ENCODE data around the gene MAP3K14. TPM values are rescaled to one million over a fixed set of nuclear protein-coding genes. Genes with fewer than 3 reads are reported as not detected.

Gene MAP3K14
- total RNA-seq, 4 donors from 2014 or later = 4.1 to 21.7 (median 6.2) TPM

- DNase-seq = peak; percentile 43 to 58
- Histone ChIP-seq H3K9me3 (no peaks in the 10 kb centered on the region), H3K27me3 (no peaks in the 10 kb centered on the region), H3K4me3 (replicated peaks in 1 of 3) (no peak overlapping the region), H3K27ac (peak overlapping the region in 1 of 3 donors; percentile 6), H3K36me3 (no peaks in the 10 kb centered on the region), H3K4me1 (peaks cover 0 to 23% of the 10 kb centered on the region in 2 donors)
- intact Hi-C loops (cut with DNase I) = no loop called here
- no peak for TF ChIP-seq POLR2A (IDR thresholded peaks at IDR 0.05)
- TF ChIP-seq, protein P1, sequence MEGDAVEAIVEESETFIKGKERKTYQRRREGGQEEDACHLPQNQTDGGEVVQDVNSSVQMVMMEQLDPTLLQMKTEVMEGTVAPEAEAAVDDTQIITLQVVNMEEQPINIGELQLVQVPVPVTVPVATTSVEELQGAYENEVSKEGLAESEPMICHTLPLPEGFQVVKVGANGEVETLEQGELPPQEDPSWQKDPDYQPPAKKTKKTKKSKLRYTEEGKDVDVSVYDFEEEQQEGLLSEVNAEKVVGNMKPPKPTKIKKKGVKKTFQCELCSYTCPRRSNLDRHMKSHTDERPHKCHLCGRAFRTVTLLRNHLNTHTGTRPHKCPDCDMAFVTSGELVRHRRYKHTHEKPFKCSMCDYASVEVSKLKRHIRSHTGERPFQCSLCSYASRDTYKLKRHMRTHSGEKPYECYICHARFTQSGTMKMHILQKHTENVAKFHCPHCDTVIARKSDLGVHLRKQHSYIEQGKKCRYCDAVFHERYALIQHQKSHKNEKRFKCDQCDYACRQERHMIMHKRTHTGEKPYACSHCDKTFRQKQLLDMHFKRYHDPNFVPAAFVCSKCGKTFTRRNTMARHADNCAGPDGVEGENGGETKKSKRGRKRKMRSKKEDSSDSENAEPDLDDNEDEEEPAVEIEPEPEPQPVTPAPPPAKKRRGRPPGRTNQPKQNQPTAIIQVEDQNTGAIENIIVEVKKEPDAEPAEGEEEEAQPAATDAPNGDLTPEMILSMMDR (IDR thresholded peaks at IDR 0.05) = no peak
- WGBS, 2 donors = 71 to 77% methylated on average over 10 of the region's 11 CpGs
Observed at GRCh38 chr17:45225964-45226530, 90.8 kb downstream of the MAP3K14 start.

DNA sequence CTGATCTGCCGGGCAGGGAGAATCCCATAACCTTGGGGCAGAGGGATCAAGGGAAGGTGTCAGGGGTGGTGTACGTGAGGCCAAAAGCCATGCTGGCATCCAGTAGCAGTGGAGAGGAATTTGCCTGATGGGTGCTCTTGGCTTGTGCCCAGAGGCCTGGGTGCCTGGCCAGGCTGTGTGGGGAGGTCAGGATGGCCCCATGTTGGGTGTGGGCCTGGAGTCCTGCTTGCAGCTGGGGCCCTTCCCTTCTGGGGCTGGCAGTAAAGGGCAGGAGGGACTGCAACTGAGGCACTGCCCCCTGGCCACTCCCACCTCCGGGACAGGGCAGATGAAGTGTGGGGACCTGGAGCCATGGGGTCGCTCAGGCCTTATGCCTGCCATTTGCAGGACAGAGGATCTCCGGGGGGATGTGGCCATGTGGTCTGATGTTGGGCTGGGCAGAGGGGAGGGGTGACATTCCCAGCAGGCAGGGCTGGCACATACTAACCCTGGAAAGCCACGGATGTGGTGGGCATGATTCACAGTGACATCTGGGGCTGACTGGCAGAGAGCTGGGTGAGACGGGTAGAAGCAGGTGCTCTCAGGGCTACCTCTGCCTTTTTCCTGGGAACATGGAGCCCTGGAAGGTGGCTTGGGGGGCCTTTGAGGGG, 91.6 kb downstream of the MAP3K14 start:
- Histone ChIP-seq H3K4me1 (peaks cover 0 to 19% of the 10 kb centered on the region in 2 donors), H3K27me3 (no peaks in the 10 kb centered on the region), H3K36me3 (no peaks in the 10 kb centered on the region), H3K9me3 (no peaks in the 10 kb centered on the region), H3K4me3 (replicated peaks in 1 of 3) (no peak overlapping the region), H3K27ac (no peak overlapping the region)
- no peak for TF ChIP-seq POLR2A (IDR thresholded peaks at IDR 0.05)
- TF ChIP-seq, protein P1 (IDR thresholded peaks at IDR 0.05) = no peak
- no peak for DNase-seq
- WGBS, 2 donors = 78 to 90% methylated on average over 6 to 7 of the region's 7 CpGs
- intact Hi-C loops (cut with DNase I) = no loop called here

DNA sequence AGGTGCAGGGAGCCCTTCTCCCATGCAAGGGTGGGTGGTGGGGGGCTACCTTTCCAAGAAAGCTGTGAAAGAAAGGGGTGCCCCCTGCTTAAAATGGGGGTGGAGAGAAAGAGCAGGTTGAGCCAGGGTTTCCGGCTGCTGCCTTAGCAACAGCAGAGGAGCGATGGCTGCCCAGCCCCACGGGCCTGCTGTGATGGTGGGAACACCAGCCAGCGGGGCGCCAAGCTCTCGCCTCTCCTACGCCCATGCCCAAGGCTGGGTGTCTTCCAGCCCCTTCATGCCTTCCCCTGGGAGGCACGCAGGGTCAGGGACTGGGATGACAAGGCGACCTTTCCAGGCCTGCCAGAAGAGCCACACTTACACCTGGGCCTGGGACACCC, 92.2 kb downstream of the MAP3K14 start:
- intact Hi-C loops (cut with DNase I) = loop anchor here (5.0 kb wide), 1 partner anchor 53 kb away; no protein-coding TSS in a partner anchor
- H3K4me1 ChIP-seq = peaks cover 0 to 19% of the 10 kb centered on the region in 2 donors
- no peaks in the 10 kb centered on the region for H3K27me3 ChIP-seq
- no peaks in the 10 kb centered on the region for H3K36me3 ChIP-seq
- H3K27ac ChIP-seq = no peak overlapping the region
- no peak overlapping the region for H3K4me3 ChIP-seq (replicated peaks in 1 of 3)
- 86 to 91% methylated on average over 9 of the region's 9 CpGs for WGBS, 2 donors
- DNase-seq = no peak
- no peak for TF ChIP-seq POLR2A (IDR thresholded peaks at IDR 0.05)
- TF ChIP-seq, protein P1 (IDR thresholded peaks at IDR 0.05) = no peak
- H3K9me3 ChIP-seq = no peaks in the 10 kb centered on the region

DNA sequence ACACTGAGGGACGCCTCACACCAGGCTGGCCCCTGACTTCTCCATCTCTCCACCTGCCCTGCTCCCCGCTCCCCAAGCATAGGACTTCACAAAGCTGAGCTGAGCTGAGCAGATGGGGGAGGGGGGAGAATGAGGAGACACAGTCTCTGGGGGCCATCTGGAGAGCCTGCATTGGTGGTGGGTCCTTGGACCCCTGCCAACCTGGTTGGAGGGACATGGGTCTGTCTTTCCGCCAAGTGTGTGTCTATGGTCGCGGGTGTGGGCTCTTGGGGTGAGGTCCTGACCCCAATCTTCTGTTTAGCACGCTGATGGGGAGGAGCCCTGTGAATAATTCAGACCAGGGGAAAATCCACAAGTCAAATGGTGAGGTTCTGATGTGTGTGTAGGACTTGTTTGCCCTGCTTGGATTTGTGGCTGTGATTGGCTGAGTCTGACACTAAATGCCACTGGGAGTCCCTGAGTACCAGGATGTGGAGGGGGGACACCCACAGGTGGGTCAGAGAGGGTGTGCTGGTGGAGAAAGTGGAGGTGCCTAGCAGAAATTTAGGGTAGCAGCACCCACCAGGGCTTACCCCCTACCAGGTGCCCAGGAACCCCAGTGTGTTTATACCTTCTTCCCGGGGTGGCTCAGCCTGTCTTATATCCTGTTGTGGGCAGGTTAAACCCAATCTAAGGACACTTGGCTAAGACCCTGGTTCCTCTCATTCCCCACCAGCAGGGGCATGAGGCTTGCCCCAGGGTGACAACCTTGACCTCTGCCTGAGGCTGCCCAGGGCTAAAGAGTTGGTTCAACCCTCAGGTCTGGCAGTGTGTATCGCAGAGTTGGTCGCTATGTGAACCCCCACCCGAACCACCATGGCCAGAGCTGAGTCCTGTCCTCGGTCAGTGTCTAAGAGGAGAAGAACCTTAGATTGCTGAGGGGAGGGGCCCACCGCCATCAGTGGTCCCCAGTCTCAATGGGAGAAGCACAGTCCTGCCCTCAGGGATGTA, 93.0 kb downstream of the MAP3K14 start:
- Histone ChIP-seq H3K27me3 (no peaks in the 10 kb centered on the region), H3K4me3 (replicated peaks in 1 of 3) (no peak overlapping the region), H3K4me1 (peaks cover 0 to 14% of the 10 kb centered on the region in 2 donors), H3K27ac (no peak overlapping the region), H3K36me3 (no peaks in the 10 kb centered on the region), H3K9me3 (no peaks in the 10 kb centered on the region)
- WGBS, 2 donors = 76 to 91% methylated on average over 11 of the region's 12 CpGs
- intact Hi-C loops (cut with DNase I) = loop anchor here (5.0 kb wide), 1 partner anchor 53 kb away; no protein-coding TSS in a partner anchor
- TF ChIP-seq POLR2A (IDR thresholded peaks at IDR 0.05) = no peak
- TF ChIP-seq, protein P1 (IDR thresholded peaks at IDR 0.05) = no peak
- no peak for DNase-seq

Measured in thyroid gland (tissue), 4 donors.